ENCODE measurements around the gene RNF215.

GRCh38 chr22:30436196-30436595 lies 49.0 kb upstream of the RNF215 start:
- TF ChIP-seq POLR2AphosphoS5 (IDR thresholded peaks at IDR 0.05), result no peak
- no peak for TF ChIP-seq CTCF (IDR thresholded peaks at IDR 0.05)

Data from esophagus muscularis mucosa (tissue), 3 donors.